D721Med (cell line): Measurements from ENCODE around the gene CENPP.

Experiments used
- DNase-seq: peaks from one replicate; pipeline ENCODE4 v3.0.0; 2011; ENCODE audit warnings: low spot score; ENCODE audit not compliant: insufficient read length
- FAIRE-seq: peaks from 2 replicates; lab custom pipeline; 2011; peaks lifted over from hg19 to GRCh38; lab: Jason Lieb, UNC
- TF ChIP-seq, protein P1 (sequence below): IDR thresholded peaks from 2 replicates; pipeline ENCODE4 v1.5.1; 2012; ENCODE audit warnings: mild to moderate bottlenecking, control low read depth; ENCODE audit not compliant: insufficient read depth; ENCODE audit errors: missing control alignments

CENPP gene

DNA sequence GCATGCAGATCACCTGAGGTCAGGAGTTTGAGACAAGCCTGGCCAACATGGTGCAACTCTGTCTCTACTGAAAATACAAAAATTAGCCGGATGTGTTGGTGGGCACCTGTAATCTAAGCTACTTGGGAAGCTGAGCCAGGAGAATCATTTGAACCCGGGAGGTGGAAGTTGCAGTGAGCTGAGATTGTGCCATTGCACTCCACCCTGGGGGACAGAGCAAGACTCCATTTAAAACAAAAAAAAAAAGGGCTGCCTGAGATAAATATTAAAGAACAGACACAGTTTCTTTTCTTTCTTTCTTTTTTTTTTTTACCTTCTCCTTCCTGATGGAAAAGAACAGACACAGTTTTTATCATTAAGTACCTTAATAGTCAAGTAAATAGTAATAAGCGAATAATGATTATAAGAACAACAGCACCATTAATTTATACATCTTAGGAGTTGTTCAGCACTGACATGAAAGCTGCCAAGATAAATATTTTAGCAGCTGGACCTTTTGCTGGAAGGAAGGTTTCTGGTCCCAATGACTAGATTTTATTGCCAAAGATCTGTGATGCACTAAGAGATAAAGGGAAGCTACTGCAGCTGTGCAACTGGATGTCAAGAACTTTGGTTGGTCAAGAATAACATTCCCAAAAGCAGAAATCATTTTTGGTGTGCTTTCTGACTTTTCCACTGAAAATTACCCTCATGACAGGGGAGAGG, 7.0 kb downstream of the CENPP start:
- DNase-seq (no peak), FAIRE-seq (no peak)
- TF ChIP-seq, protein P1, sequence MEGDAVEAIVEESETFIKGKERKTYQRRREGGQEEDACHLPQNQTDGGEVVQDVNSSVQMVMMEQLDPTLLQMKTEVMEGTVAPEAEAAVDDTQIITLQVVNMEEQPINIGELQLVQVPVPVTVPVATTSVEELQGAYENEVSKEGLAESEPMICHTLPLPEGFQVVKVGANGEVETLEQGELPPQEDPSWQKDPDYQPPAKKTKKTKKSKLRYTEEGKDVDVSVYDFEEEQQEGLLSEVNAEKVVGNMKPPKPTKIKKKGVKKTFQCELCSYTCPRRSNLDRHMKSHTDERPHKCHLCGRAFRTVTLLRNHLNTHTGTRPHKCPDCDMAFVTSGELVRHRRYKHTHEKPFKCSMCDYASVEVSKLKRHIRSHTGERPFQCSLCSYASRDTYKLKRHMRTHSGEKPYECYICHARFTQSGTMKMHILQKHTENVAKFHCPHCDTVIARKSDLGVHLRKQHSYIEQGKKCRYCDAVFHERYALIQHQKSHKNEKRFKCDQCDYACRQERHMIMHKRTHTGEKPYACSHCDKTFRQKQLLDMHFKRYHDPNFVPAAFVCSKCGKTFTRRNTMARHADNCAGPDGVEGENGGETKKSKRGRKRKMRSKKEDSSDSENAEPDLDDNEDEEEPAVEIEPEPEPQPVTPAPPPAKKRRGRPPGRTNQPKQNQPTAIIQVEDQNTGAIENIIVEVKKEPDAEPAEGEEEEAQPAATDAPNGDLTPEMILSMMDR, result no peak

GRCh38 chr9:92333282-92333634, 7.5 kb downstream of the CENPP start:
- no peak for DNase-seq
- TF ChIP-seq, protein P1, result no peak
- no peak for FAIRE-seq

DNA sequence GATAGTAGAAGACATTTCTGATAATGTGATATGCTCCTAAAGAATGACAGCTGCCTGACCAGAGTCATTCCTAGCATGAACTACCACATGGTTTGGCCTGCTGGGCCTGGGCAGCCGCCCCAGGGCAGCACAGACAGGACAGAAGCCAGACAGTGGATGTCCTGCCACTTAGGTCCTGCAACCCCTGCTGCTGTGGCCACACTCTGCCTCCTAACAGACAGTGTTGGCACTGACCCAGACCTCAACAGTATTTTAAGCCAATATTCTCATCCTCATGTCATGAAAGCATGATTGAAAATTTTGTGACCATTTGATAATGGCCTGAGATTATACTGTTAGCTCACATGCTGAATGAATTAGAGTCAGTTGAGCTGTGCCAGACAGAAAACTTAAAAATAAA, 15.8 kb downstream of the CENPP start:
- FAIRE-seq (no peak), DNase-seq (no peak)
- TF ChIP-seq, protein P1, result no peak

- TF ChIP-seq, protein P1, result no peak
- FAIRE-seq, result no peak
- no peak for DNase-seq
These were observed 17.2 kb downstream of the CENPP start for GRCh38 chr9:92342825-92343488.

GRCh38 chr9:92345582-92345981, 19.8 kb downstream of the CENPP start:
- no peak for FAIRE-seq
- no peak for DNase-seq
- TF ChIP-seq, protein P1, result no peak

- no peak for FAIRE-seq
These were observed 24.3 kb downstream of the CENPP start for GRCh38 chr9:92349771-92350739.

More at GRCh38 chr9:92349771-92350739, 24.3 kb downstream of the CENPP start:
- DNase-seq, result no peak
- TF ChIP-seq, protein P1, result no peak
